ENCODE results near the gene SORBS2.

SORBS2 gene

DNA sequence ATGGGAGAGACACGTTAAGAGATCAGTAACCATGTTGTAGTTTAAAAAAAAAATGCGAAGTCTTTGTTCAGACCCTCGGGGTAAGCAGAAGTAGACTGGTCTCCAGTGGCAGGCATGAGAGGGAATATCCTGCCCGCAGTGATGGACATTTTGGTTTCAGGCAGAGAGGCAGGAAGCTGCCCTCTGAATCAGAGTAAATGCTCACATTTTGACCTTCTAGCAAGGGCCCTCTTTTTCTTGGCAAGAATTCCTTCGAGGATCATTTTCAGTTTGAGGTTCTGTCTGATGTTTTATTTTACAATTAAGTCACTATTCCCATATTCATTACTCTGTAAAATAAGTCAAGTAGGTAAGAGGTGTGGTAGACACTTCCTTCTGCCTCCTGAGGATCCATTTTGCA, 28.4 kb downstream of the SORBS2 start:
- no peaks in the 10 kb centered on the region for H3K79me2 ChIP-seq (ENCODE audit: insufficient read depth, low read length)
- H3K27me3 ChIP-seq (ENCODE audit: insufficient read depth, low read length, poor library complexity, severe bottlenecking): no peaks in the 10 kb centered on the region
- no peaks in the 10 kb centered on the region for H3F3A ChIP-seq (ENCODE audit: low read depth)
- no peak overlapping the region for H3K4me3 ChIP-seq (ENCODE audit: low read length, poor library complexity, severe bottlenecking)
- TF ChIP-seq, protein P1, sequence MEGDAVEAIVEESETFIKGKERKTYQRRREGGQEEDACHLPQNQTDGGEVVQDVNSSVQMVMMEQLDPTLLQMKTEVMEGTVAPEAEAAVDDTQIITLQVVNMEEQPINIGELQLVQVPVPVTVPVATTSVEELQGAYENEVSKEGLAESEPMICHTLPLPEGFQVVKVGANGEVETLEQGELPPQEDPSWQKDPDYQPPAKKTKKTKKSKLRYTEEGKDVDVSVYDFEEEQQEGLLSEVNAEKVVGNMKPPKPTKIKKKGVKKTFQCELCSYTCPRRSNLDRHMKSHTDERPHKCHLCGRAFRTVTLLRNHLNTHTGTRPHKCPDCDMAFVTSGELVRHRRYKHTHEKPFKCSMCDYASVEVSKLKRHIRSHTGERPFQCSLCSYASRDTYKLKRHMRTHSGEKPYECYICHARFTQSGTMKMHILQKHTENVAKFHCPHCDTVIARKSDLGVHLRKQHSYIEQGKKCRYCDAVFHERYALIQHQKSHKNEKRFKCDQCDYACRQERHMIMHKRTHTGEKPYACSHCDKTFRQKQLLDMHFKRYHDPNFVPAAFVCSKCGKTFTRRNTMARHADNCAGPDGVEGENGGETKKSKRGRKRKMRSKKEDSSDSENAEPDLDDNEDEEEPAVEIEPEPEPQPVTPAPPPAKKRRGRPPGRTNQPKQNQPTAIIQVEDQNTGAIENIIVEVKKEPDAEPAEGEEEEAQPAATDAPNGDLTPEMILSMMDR (conservative IDR thresholded peaks at IDR 0.05; ENCODE audit: low read length): no peak
- TF ChIP-seq EZH2phosphoT487 (IDR thresholded peaks at IDR 0.05; ENCODE audit: borderline replicate concordance): no peak
- no peak overlapping the region for H3K9ac ChIP-seq (ENCODE audit: low read depth, low read length, poor library complexity, severe bottlenecking)
- no peaks in the 10 kb centered on the region for H3K4me1 ChIP-seq (ENCODE audit: insufficient read depth, low read length, poor library complexity, severe bottlenecking)
- H3K9me3 ChIP-seq (ENCODE audit: insufficient read depth, low read depth, low read length): no peaks in the 10 kb centered on the region
- no peaks in the 10 kb centered on the region for H4K20me1 ChIP-seq (ENCODE audit: insufficient read depth, low read length, poor library complexity, severe bottlenecking)
- H3K9me2 ChIP-seq (replicated peaks; ENCODE audit: low read depth, low read length): no peaks in the 10 kb centered on the region
- H3K4me2 ChIP-seq (ENCODE audit: low read depth, low read length, poor library complexity, severe bottlenecking): no peak overlapping the region
- H2AFZ ChIP-seq (ENCODE audit: low read length): no peak overlapping the region
- H3K36me3 ChIP-seq (ENCODE audit: insufficient read depth, low read length): no peaks in the 10 kb centered on the region

DNA sequence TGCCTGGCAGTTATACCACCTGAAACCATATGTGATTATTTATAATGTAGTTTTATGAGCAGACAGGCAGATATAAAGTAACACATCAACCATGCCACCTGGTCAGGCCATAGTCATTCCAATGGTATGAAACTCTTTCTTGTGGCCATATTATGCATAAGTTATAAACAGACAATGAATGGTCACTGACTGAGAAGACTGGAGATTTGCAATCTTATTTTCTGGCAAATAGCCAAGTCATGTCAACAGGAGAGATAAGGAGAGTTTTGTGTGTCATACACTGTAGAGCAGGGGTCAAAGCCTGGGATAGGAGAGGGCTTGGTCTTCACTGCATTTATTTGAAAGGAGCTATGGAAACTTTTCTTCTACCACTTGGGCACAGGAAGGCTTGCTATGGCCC, 29.5 kb downstream of the SORBS2 start:
- Histone ChIP-seq H2AFZ (ENCODE audit: low read length) (no peak overlapping the region), H3K4me3 (ENCODE audit: low read length, poor library complexity, severe bottlenecking) (no peak overlapping the region), H3K9ac (ENCODE audit: low read depth, low read length, poor library complexity, severe bottlenecking) (no peak overlapping the region), H3K79me2 (ENCODE audit: insufficient read depth, low read length) (no peaks in the 10 kb centered on the region), H3K4me2 (ENCODE audit: low read depth, low read length, poor library complexity, severe bottlenecking) (no peak overlapping the region), H3K27me3 (ENCODE audit: insufficient read depth, low read length, poor library complexity, severe bottlenecking) (no peaks in the 10 kb centered on the region), H3K4me1 (ENCODE audit: insufficient read depth, low read length, poor library complexity, severe bottlenecking) (no peaks in the 10 kb centered on the region), H3K9me3 (ENCODE audit: insufficient read depth, low read depth, low read length) (no peaks in the 10 kb centered on the region), H3F3A (ENCODE audit: low read depth) (no peaks in the 10 kb centered on the region), H3K9me2 (replicated peaks; ENCODE audit: low read depth, low read length) (no peaks in the 10 kb centered on the region), H3K36me3 (ENCODE audit: insufficient read depth, low read length) (no peaks in the 10 kb centered on the region), H4K20me1 (ENCODE audit: insufficient read depth, low read length, poor library complexity, severe bottlenecking) (no peaks in the 10 kb centered on the region)
- no peak for TF ChIP-seq EZH2phosphoT487 (IDR thresholded peaks at IDR 0.05; ENCODE audit: borderline replicate concordance)
- TF ChIP-seq, protein P1 (conservative IDR thresholded peaks at IDR 0.05; ENCODE audit: low read length): no peak

GRCh38 chr4:185781555-185782215, 30.3 kb downstream of the SORBS2 start:
- no peak overlapping the region for H3K4me3 ChIP-seq (ENCODE audit: low read length, poor library complexity, severe bottlenecking)
- no peak for TF ChIP-seq EZH2phosphoT487 (IDR thresholded peaks at IDR 0.05; ENCODE audit: borderline replicate concordance)
- TF ChIP-seq, protein P1 (conservative IDR thresholded peaks at IDR 0.05; ENCODE audit: low read length): no peak
- no peak overlapping the region for H3K9ac ChIP-seq (ENCODE audit: low read depth, low read length, poor library complexity, severe bottlenecking)
- H3F3A ChIP-seq (ENCODE audit: low read depth): no peaks in the 10 kb centered on the region
- H3K27me3 ChIP-seq (ENCODE audit: insufficient read depth, low read length, poor library complexity, severe bottlenecking): no peaks in the 10 kb centered on the region
- H4K20me1 ChIP-seq (ENCODE audit: insufficient read depth, low read length, poor library complexity, severe bottlenecking): no peaks in the 10 kb centered on the region
- no peaks in the 10 kb centered on the region for H3K9me2 ChIP-seq (replicated peaks; ENCODE audit: low read depth, low read length)
- no peaks in the 10 kb centered on the region for H3K36me3 ChIP-seq (ENCODE audit: insufficient read depth, low read length)
- H3K79me2 ChIP-seq (ENCODE audit: insufficient read depth, low read length): no peaks in the 10 kb centered on the region
- no peaks in the 10 kb centered on the region for H3K4me1 ChIP-seq (ENCODE audit: insufficient read depth, low read length, poor library complexity, severe bottlenecking)
- H2AFZ ChIP-seq (ENCODE audit: low read length): no peak overlapping the region
- no peaks in the 10 kb centered on the region for H3K9me3 ChIP-seq (ENCODE audit: insufficient read depth, low read depth, low read length)
- H3K4me2 ChIP-seq (ENCODE audit: low read depth, low read length, poor library complexity, severe bottlenecking): no peak overlapping the region

Data from Loucy (cell line).